SW 1271 (cell line): Measurements from ENCODE around the gene IFT25.
"Not testable (repeated sequence)": the region's sequence is repeated elsewhere in the genome, so short reads cannot be mapped to it uniquely, and the experiment has no call there.

Experiments used
- DNase-seq, 2 experiments: peaks; one replicate each; lab custom pipeline; 2025; lab: John Stamatoyannopoulos, UW

Gene IFT25

GRCh38 chr1:53889304-53890298 is 55.9 kb downstream of the IFT25 start, which contains the start of gene YIPF1:
TSS of gene YIPF1 (minus strand) at chr1:53889797. CDS start at chr1:53888937, 860 bp downstream.
- peak; percentile 34 to 76 for DNase-seq

GRCh38 chr1:53888681-53889080 is 56.8 kb downstream of the IFT25 start:
- DNase-seq, result no peak

GRCh38 chr1:53883600-53883999 is 61.9 kb downstream of the IFT25 start:
- DNase-seq, result not testable (repeated sequence)

GRCh38 chr1:53881853-53882252 is 63.6 kb downstream of the IFT25 start:
- not testable (repeated sequence) for DNase-seq

GRCh38 chr1:53878492-53879105 is 66.9 kb downstream of the IFT25 start:
- DNase-seq, result peak in 1 of 2 experiments; percentile 45

- not testable (repeated sequence) for DNase-seq
These were observed 70.3 kb downstream of the IFT25 start for GRCh38 chr1:53875150-53875549.

- DNase-seq, result no peak
These were observed 73.6 kb downstream of the IFT25 start for GRCh38 chr1:53871773-53872484.
